HFF-Myc (cell line): ENCODE results near the gene ANKRD28.
"Not testable (repeated sequence)": the region's sequence is repeated elsewhere in the genome, so short reads cannot be mapped to it uniquely, and the experiment has no call there.

Source experiments
- DNase-seq: peaks from one replicate; pipeline ENCODE4 v3.0.0-alpha.2; 2011; ENCODE audit warnings: low read depth; ENCODE audit errors: extremely low read depth
- H3K4me3 ChIP-seq: replicated peaks from 2 replicates; pipeline ENCODE4 v1.5.1; 2011; ENCODE audit warnings: low read depth, mild to moderate bottlenecking, control low read depth, low read length
- TF ChIP-seq, protein P1 (sequence below): IDR thresholded peaks from 2 replicates; pipeline ENCODE4 v1.5.1; 2012; ENCODE audit warnings: mild to moderate bottlenecking, low read depth, low read length, control low read depth; ENCODE audit errors: missing control alignments

Gene ANKRD28

DNA sequence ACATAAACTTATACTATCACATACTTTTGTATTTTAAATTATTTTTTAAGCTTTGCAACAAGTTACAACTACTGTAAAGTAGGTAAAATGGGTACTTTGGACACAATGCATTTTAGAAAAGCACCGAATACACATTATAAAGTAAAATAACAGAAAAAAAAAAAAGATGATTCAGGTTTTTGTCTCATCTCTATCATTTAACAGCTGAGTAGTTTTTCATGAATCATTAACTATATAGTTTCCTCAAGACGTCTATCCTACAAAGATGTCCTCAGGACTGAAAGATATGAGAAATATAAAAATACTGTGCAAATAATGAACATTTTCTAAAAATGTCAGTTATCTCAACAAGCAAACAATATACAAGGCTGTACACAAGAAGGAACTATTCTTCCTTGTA is 46.9 kb downstream of the ANKRD28 start:
- no peak for DNase-seq
- TF ChIP-seq, protein P1, sequence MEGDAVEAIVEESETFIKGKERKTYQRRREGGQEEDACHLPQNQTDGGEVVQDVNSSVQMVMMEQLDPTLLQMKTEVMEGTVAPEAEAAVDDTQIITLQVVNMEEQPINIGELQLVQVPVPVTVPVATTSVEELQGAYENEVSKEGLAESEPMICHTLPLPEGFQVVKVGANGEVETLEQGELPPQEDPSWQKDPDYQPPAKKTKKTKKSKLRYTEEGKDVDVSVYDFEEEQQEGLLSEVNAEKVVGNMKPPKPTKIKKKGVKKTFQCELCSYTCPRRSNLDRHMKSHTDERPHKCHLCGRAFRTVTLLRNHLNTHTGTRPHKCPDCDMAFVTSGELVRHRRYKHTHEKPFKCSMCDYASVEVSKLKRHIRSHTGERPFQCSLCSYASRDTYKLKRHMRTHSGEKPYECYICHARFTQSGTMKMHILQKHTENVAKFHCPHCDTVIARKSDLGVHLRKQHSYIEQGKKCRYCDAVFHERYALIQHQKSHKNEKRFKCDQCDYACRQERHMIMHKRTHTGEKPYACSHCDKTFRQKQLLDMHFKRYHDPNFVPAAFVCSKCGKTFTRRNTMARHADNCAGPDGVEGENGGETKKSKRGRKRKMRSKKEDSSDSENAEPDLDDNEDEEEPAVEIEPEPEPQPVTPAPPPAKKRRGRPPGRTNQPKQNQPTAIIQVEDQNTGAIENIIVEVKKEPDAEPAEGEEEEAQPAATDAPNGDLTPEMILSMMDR = no peak
- H3K4me3 ChIP-seq = no peak overlapping the region

DNA sequence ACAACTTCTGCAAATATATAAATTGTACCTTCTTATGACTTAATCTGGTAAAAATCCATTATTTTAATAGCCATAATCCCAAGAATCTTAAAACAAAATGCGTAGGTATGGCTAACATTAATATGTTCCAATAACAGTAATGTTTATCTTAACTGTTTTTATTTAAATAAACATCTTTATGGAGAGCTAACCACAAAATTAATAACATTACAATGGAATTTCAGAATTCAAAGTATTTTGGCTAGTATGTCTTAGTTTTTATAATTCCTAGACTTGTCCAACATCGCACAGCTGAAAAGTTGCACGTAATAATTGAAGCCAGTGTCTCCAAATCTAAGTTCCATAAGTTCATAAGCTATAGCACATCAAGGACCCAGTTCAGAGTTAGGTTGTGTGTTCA is 47.6 kb downstream of the ANKRD28 start:
- TF ChIP-seq, protein P1 = no peak
- no peak overlapping the region for H3K4me3 ChIP-seq
- DNase-seq = no peak

DNA sequence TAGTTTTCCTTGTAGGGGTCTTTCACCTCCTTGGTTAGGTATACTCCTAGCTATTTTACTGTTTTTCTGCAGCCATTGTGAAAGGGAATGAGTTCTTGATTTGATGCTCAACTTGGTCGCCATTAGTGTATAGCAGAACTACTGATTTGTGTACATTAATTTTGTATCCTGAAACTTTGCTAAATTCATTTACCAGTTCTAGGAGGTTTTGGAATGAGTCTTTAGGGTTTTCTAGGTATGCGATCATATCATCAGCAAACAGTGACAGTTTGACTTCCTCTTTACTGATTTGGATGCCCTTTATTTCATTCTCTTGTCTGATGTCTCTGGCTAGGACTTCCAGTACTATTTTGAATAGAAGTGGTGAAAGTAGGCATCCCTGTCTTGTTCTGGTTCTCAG is 51.9 kb downstream of the ANKRD28 start:
- not testable (repeated sequence) for DNase-seq

DNA sequence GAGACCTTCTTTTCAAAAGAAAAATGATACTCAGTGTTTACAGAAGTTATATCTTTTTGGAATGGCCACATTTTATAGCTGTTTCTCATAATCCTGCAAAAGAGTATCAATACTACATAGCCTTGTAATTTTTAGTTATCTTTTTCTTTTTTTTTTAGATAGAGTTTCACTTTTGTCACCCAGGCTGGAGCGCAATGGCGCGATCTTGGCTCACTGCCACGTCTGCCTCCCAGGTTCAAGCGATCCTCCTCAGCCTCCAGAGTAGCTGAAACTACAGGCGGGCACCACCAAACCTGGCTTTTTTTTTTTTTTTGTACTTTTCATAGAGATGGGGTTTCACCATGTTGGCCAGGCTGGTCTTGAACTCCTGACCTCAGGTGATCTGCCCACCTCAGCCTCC is 53.6 kb downstream of the ANKRD28 start:
- TF ChIP-seq, protein P1 = no peak
- H3K4me3 ChIP-seq = no peak overlapping the region
- DNase-seq = no peak

More for the DNA sequence above, 51.9 kb downstream of the ANKRD28 start:
- not testable (repeated sequence) for H3K4me3 ChIP-seq

DNA sequence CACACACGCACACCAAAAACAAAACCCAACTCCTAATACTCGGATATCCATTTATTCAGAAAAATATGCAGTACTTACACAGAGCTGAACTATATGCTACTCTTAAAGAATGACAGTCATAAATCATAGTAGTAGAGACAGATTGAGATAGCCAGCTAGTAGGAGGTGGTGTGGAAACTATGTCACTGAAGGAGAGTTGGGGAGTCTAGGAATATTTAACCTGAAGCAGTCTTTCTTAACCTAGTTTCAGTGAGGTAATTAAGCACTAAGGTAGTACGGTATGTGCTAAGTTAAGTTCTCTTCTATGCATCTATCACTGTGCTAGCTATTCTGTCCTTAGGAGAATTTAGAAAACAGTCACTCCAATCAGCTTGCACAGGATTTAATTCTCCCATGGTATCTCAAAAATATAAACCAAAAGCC is 54.2 kb downstream of the ANKRD28 start:
- no peak overlapping the region for H3K4me3 ChIP-seq
- no peak for DNase-seq
- TF ChIP-seq, protein P1 = no peak

DNA sequence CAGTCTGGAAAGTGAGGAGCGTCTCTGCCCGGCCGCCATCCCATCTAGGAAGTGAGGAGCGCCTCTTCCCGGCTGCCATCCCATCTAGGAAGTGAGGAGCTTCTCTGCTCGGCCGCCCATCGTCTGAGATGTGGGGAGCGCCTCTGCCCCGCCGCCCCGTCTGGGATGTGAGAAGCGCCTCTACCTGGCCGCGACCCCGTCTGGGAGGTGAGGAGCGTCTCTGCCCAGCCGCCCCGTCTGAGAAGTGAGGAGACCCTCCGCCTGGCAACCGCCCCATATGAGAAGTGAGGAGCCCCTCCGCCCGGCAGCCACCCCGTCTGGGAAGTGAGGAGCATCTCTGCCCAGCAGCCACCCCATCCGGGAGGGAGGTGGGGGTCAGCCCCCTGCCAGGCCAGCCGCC is 55.5 kb downstream of the ANKRD28 start:
- not testable (repeated sequence) for DNase-seq, H3K4me3 ChIP-seq

DNA sequence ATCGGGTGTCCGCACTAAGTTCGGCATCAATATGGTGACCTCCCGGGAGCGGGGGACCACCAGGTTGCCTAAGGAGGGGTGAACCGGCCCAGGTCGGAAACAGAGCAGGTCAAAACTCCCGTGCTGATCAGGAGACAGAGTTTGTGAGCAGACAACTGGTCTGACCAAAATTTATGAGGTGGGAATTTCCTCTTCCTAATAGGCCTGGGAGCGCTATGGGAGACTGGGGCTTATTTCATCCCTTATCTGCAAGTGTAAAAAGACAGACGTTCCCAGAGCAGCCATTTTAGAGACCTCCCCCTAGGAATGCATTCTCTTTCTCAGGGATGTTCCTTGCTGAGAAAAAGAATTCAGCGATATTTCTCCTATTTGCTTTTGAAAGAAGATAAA is 59.2 kb downstream of the ANKRD28 start:
- DNase-seq, H3K4me3 ChIP-seq: not testable (repeated sequence)

DNA sequence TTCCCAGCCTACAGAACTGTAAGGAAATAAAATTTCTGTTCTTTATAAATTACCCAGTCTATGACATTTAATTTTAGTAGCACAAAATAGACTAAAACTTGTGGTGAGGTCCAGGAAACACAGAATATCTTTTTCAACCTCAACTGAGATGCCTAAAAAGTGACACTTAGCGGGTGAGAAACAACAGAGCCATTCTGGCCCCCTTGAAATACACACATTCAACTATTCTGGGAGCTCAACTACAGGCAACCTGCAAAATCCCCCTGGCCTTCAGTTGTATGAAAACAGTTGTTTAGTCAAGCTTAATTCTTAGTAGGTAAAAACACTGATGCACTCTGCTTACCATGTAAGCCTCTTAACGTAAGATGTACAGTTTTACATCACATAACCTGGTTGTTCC is 66.8 kb downstream of the ANKRD28 start:
- no peak for DNase-seq
- no peak overlapping the region for H3K4me3 ChIP-seq
- TF ChIP-seq, protein P1 = no peak

DNA sequence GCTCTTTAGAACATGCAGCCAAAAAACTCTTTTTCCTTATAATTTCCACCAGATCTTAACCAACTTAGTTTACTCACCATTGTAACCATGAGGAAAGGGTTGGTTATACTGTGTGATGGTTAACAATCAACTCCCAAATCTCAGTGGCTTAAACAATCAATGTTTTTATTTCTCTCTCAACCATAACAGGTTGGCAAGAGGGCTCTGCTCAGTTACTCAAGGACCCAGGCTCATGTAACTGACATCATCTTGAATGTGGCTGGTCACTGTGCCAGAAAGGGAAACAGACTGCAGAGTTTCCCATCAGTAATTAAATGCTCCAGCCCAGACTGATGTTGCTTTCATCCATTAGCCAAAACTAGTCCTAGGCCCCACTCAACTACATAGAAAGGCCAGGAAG is 69.0 kb downstream of the ANKRD28 start:
- TF ChIP-seq, protein P1 = no peak
- no peak overlapping the region for H3K4me3 ChIP-seq
- no peak for DNase-seq
